GM19395 (cell line): ENCODE results near the gene PAQR5.
"Not testable (repeated sequence)": the region's sequence is repeated elsewhere in the genome, so short reads cannot be mapped to it uniquely, and the experiment has no call there.

Experiments used
- ATAC-seq: cut with Tn5 transposase; IDR thresholded peaks from one replicate; pipeline ENCODE4 v1.9.1; 2021; ENCODE audit warnings: mild to moderate bottlenecking, moderate library complexity; ENCODE audit not compliant: unreplicated experiment

Gene PAQR5

DNA sequence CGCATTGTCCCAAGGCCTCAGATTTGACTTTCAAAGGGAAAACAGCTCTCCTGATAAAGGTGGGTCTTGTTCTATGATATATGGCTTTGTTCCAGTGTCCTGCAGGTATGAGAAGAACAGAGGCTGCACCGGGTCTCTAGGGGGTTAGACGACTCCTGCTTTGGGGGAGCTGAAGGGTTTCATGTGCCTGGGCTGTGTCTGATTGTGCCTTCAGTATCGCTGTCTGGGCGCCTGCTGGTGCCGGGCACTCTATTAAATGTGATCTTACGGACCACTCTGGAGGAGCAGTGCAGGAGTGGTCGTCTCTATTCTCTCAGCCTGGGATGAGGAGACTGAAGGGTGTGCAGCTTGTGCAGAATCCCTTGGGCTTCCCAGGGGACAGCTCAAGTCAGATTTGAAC lies 16.0 kb downstream of the PAQR5 start:
- ATAC-seq, result no peak

DNA sequence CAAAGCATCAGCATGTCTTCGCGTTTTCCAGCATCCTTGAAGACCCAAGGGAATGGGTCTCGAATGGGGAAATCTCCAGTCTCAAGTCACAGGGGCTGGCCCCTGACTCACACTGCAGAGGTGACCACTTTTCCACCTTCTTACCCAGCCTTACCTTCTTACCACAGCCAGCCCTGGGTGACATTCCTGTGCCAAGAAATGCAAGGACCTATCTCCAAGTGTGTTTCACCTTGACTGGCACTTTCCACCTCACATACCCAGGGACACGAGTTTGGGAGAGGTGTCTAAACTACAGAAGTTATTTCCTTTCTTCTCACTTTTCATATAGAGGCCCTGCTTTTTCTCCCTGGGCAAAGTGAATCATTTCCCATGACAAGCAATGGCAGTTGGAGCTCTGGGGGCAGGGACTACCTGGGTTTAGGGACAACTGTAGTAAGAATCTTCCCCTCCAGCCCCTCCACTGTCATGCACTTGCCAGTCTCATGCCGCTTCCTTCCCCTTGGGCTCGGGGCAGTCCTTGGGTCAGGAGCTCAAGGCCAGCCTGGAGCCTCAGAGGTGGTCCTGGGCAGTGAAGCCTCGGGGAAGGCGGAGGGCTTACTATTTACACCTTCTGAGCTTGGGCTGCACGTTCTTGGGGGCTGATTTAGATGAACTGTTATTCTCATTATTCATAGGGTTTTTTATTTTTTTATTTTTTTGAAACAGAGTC lies 16.8 kb downstream of the PAQR5 start:
- ATAC-seq, result no peak

GRCh38 chr15:69316291-69316690 lies 17.6 kb downstream of the PAQR5 start:
- no peak for ATAC-seq

GRCh38 chr15:69317392-69317841 lies 18.7 kb downstream of the PAQR5 start:
- no peak for ATAC-seq

DNA sequence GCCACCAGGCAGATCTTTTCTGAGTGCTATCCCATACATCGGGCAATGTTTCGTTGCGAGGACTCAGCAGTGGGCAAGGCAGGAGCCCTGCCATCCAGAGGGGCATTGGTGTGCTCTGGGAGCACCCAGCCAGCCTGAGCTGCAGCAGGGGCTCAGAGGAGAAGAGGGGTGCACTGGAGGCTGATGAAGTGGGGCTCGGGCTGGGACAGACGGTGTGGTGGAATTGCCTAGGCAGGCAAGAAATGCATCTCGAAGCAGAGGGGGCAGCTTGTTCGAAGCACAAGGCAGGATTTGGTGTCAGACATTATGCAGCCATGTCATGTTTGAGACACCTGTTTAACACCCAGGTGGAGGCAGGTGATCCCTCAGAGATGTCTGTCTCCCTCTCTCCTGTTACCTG lies 19.3 kb downstream of the PAQR5 start:
- ATAC-seq, result no peak

DNA sequence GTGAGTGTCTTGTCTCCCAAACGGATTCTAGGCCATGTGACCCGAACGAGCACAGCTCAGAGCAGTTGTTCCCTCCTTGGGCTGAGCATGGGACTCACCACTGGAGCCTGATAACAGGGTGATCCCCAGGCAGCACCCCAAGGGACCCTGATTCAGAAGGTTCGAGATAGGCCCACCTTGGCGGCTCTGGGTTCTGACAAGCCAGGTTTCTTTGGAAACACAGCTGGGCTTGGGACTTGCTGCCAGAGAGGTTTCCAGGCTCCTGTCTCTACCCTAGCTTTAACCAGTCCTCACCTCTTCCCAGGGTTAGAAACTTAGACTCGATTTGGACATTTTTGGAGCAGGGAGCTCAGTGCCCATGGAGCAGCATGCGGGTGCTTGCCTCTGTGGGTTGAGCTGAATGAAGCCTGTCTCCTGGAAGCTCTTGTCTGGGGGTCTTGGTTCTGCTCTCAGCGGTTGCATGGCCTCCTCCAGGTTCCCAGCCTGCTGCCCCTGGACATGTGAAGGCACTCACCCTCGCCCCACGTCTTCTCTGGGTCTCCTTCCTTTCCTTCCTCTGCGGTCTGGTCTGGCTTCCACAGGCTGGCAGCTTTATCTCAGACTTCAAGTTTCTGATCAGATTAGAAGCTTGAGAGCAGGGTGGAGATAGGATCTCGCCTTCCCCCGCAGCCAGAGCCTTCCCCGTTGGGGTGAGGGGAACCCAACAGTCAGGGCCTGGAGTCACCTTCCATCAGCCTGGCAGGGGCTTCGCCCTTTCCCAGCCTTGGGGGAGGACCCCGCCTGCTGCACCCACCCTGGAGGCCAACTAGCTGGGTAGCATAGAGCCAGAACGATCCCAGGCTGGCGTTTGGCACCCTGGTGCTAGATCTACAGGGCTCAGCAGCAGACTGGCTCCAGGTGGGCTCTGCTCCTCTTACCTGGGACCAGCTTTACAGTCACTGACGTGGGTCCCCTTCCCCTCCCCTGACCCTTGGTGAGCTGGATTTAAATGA lies 21.0 kb downstream of the PAQR5 start:
- no peak for ATAC-seq

- no peak for ATAC-seq
Measured at GRCh38 chr15:69320977-69321554, 22.4 kb downstream of the PAQR5 start.

- no peak for ATAC-seq
Measured at GRCh38 chr15:69323893-69324430, 25.2 kb downstream of the PAQR5 start.

DNA sequence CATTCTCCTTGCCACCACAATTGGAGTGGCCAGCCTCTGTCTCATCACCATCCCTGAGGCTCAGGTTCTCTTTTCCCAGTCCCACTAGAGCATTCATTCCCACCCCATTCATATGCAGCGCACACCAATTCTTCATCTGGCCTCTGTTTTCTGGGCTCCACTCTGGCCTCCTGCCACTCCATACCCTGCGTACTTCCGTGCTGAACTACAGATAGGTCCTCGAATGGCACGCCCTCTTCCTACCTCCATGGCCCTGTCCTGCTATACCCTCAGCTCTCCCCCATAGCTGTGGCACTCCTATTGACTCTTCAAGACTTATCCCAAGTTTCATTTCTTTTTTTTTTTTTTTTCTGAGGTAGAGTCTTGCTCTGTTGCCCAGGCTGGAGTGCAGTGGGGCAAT lies 25.9 kb downstream of the PAQR5 start:
- ATAC-seq, result no peak

- ATAC-seq, result no peak
Measured at GRCh38 chr15:69325456-69325971, 26.8 kb downstream of the PAQR5 start.

DNA sequence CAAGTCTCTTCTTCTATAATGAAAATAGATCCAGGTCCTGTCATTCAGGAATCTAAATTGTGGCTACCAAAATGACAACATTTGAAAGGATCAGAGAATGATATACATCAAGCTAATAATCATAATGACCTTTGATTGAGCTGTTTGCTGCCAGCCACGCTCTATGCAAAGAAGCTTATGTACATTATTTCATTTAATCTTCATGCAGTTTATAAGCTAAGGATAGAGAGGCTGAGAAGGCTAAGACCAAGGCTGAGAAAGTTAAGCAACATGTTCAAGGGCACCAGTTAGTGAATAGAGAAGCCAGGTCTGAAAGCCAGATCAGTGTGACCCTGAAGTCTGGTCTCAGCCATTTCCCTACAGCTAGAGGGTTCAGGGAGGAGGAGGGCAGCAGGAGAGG lies 29.4 kb downstream of the PAQR5 start:
- no peak for ATAC-seq

- ATAC-seq, result no peak
Measured at GRCh38 chr15:69328739-69329138, 30.0 kb downstream of the PAQR5 start.

DNA sequence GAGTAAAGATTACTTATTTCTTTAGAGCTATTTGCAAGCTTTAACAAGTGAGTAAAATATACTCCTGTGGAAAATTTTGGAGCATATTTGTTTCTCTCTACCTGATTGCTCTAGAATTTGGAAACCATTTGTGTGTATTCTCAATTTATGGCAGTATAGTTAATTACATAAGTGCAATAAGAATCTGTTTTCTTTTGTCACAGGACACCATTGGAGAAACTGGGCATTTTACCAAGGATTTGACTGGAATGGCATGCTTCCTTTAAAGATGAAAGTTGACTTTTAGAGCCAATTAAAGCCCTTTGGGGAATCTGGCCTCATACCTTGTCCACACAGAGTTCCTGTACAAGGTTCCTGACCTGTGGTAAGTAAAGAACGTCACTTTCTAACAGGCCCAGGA lies 38.4 kb downstream of the PAQR5 start:
- no peak for ATAC-seq

- ATAC-seq, result no peak
Measured at GRCh38 chr15:69338535-69339213, 40.0 kb downstream of the PAQR5 start.

GRCh38 chr15:69339214-69339543 lies 40.5 kb downstream of the PAQR5 start:
- not testable (repeated sequence) for ATAC-seq

- ATAC-seq, result no peak
Measured at GRCh38 chr15:69340243-69340900, 41.7 kb downstream of the PAQR5 start.

DNA sequence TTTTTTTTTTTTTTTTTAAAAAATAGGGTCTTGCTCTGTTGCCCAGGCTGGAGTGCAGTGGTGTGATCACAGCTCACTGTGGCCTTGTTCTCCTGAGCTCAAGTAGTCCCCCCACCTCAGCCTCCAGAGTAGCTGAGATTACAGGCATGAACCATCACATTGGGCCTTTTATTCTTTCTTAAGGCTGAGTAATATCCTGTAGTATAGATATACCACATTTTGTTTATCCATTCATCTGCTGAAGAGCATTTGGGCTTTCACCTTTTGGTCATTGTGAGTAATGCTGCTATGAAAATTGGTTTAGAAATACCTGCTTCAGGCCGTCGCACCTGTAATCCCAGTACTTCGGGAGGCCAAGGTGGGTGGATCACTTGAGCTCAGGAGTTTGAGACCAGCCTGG lies 42.6 kb downstream of the PAQR5 start:
- no peak for ATAC-seq

DNA sequence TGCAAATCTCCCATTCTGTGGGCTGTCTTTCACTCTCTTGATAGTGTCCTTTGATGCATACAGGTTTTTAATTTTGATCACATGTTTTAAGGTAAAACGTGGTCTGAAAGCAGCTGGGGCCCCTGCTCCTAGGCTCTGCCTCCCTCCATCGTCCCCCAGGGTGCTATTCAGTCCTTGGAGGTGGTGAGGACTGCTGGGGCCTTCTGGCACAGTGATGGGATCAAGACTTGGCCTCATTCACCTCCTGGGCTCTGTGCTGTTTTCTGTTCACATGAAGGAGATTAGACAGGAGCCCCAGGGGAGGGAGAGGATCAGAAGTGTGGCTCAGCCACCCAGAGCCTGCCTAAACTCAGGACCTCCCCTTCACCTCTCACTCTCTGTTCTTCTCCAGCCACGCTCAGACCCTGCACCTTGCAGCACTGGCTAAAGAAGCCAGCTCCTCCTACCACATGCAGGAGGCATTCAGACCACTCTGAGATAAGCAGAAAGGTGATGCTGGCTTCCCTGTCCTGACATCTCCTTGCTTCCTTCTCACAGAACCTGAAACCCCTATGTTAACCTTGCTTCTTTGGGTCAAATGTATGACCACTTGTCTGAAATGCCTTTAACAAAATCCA lies 43.9 kb downstream of the PAQR5 start:
- ATAC-seq, result no peak

DNA sequence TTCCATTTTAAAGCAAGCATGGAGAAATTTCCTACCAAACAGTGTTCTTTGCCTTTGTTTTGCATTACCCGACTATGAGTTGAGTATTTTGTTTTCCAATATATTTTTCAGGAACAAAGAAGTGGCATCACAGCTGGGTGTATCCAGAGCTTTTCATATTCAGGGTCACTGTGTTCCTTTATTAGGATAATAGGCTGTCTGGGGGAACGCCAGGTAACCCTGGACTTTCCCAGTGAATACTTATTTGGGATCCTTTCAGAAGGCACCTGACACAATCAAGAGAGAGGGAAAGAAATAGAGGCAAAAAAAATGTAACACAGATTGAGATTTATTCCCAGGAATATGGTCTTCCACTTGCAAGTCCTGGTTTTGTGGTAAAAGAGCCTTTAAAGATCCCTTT lies 44.4 kb downstream of the PAQR5 start:
- no peak for ATAC-seq

DNA sequence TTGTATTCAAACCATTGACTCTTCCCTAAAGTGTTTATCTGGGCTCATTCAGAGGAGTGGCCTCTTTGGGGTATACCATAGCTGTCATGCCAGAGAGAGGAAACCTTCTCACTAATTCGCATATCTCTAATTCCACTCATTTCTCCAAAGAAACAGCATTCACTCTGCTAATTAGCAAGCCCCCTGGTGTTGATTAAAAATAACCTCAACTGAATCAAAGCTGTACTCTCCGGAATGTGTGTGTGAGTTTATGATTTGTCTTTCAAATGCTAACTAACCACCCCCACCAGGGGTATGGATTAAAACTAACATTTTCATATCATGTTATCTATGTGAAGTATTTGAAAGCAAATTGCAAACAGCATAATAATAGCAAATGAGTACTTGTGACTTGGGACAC lies 45.5 kb downstream of the PAQR5 start:
- ATAC-seq, result no peak
